Type B pancreatic cell (in vitro differentiated cells): ENCODE data around the gene STRADA. TPM values are rescaled to one million over a fixed set of nuclear protein-coding genes. Genes with fewer than 3 reads are reported as not detected.

Source experiments
- DNase-seq: peaks from one replicate; pipeline ENCODE4 v3.0.0; 2021; ENCODE audit warnings: mixed read lengths; ENCODE audit not compliant: unreplicated experiment; ENCODE audit errors: extremely low spot score
- H3K27ac Mint-ChIP-seq: 2 replicates; pipeline ENCODE4 v1.8.0; 2021; ENCODE audit warnings: mild to moderate bottlenecking, mixed read lengths
- H3K27me3 Mint-ChIP-seq: 2 replicates; pipeline ENCODE4 v1.8.0; 2021; ENCODE audit warnings: mixed read lengths
- H3K36me3 Mint-ChIP-seq: 2 replicates; pipeline ENCODE4 v1.8.0; 2021; ENCODE audit warnings: mixed read lengths
- H3K4me1 Mint-ChIP-seq: one replicate; pipeline ENCODE4 v1.8.0; 2021; ENCODE audit warnings: mixed read lengths; ENCODE audit not compliant: unreplicated experiment
- H3K4me3 Mint-ChIP-seq: 2 replicates; pipeline ENCODE4 v1.8.0; 2021; ENCODE audit warnings: mild to moderate bottlenecking, mixed read lengths
- H3K9me3 Mint-ChIP-seq: 2 replicates; pipeline ENCODE4 v1.8.0; 2021; ENCODE audit warnings: mixed read lengths
- CTCF ChIP-seq: fragments of 200-600 bp; sonication (generic); conservative IDR thresholded peaks from 2 replicates; pipeline ENCODE4 v1.5.0; 2021; ENCODE audit warnings: antibody characterized with exemption, mild to moderate bottlenecking
- total RNA-seq: library from RNA; stranded (reverse); gene quantifications from 2 replicates; pipeline ENCODE4 v1.2.1, GENCODE V29; 2021; ENCODE audit warnings: low replicate concordance

The STRADA gene
- total RNA-seq, 1 donor from 2014 or later, result 43.9 TPM

- H3K27me3 Mint-ChIP-seq, result no peaks in the 10 kb centered on the region
- no peak for DNase-seq
- TF ChIP-seq CTCF, result no peak
Measured at GRCh38 chr17:63665527-63666214, 75.9 kb downstream of the STRADA start.

GRCh38 chr17:63659850-63660249 lies 81.7 kb downstream of the STRADA start:
- Mint-ChIP-seq H3K4me1 (no peaks in the 10 kb centered on the region), H3K4me3 (no peak overlapping the region), H3K27ac (no peak overlapping the region), H3K9me3 (no peaks in the 10 kb centered on the region), H3K36me3 (peaks cover 13% of the 10 kb centered on the region), H3K27me3 (no peaks in the 10 kb centered on the region)
- no peak for TF ChIP-seq CTCF
- DNase-seq, result no peak

More at GRCh38 chr17:63665527-63666214, 75.9 kb downstream of the STRADA start:
- no peak overlapping the region for H3K4me3 Mint-ChIP-seq
- H3K27ac Mint-ChIP-seq, result no peak overlapping the region
- H3K9me3 Mint-ChIP-seq, result no peaks in the 10 kb centered on the region
- H3K4me1 Mint-ChIP-seq, result no peaks in the 10 kb centered on the region
- H3K36me3 Mint-ChIP-seq, result peaks cover 6% of the 10 kb centered on the region

- Mint-ChIP-seq H3K4me1 (no peaks in the 10 kb centered on the region), H3K27me3 (no peaks in the 10 kb centered on the region), H3K4me3 (no peak overlapping the region), H3K27ac (no peak overlapping the region), H3K36me3 (peaks cover 13% of the 10 kb centered on the region), H3K9me3 (no peaks in the 10 kb centered on the region)
- no peak for DNase-seq
- no peak for TF ChIP-seq CTCF
Measured at GRCh38 chr17:63658366-63658765, 83.2 kb downstream of the STRADA start.

GRCh38 chr17:63657786-63658185 lies 83.8 kb downstream of the STRADA start:
- no peaks in the 10 kb centered on the region for H3K9me3 Mint-ChIP-seq
- H3K27me3 Mint-ChIP-seq, result no peaks in the 10 kb centered on the region
- peaks cover 16% of the 10 kb centered on the region for H3K36me3 Mint-ChIP-seq
- H3K4me3 Mint-ChIP-seq, result no peak overlapping the region
- no peak for DNase-seq
- H3K27ac Mint-ChIP-seq, result no peak overlapping the region
- no peak for TF ChIP-seq CTCF
- no peaks in the 10 kb centered on the region for H3K4me1 Mint-ChIP-seq

GRCh38 chr17:63653050-63653449 lies 88.5 kb downstream of the STRADA start:
- Mint-ChIP-seq H3K4me1 (no peaks in the 10 kb centered on the region), H3K27me3 (no peaks in the 10 kb centered on the region), H3K4me3 (no peak overlapping the region), H3K27ac (no peak overlapping the region), H3K9me3 (no peaks in the 10 kb centered on the region), H3K36me3 (peaks cover 14% of the 10 kb centered on the region)
- no peak for TF ChIP-seq CTCF
- no peak for DNase-seq

Other genes with a start within 250 kb of the STRADA start
- gene KCNH6, start 218.4 kb downstream of the STRADA start, total RNA-seq, result 4.4 and 9.0 TPM in 2 replicates
- gene DCAF7, start 191.3 kb downstream of the STRADA start, total RNA-seq, result 94.7 and 123 TPM in 2 replicates
- 22.3 and 24.4 TPM in 2 replicates for gene TACO1, start 140.9 kb downstream of the STRADA start, total RNA-seq
- 10.5 and 26.2 TPM in 2 replicates for gene MAP3K3, start 119.4 kb downstream of the STRADA start, total RNA-seq
- gene LIMD2, start 41.7 kb downstream of the STRADA start, total RNA-seq, result 16.1 and 65.1 TPM in 2 replicates
- 71.8 and 78.2 TPM in 2 replicates for gene CCDC47, start 31.8 kb upstream of the STRADA start, total RNA-seq
- 124 and 148 TPM in 2 replicates for gene DDX42, start 32.4 kb upstream of the STRADA start, total RNA-seq
- gene PSMC5, start 85.6 kb upstream of the STRADA start, total RNA-seq, result 112 and 113 TPM in 2 replicates
- 39.4 and 45.2 TPM in 2 replicates for gene FTSJ3, start 85.9 kb upstream of the STRADA start, total RNA-seq
- 64.8 and 67.3 TPM in 2 replicates for gene SMARCD2, start 100.9 kb upstream of the STRADA start, total RNA-seq
- gene CSH2, start 131.9 kb upstream of the STRADA start, total RNA-seq, result not detected in 2 replicates
- not detected in 2 replicates for gene GH2, start 140.1 kb upstream of the STRADA start, total RNA-seq
- gene CSH1, start 154.8 kb upstream of the STRADA start, total RNA-seq, result not detected in 2 replicates
- gene CSHL1, start 169.5 kb upstream of the STRADA start, total RNA-seq, result not detected in 2 replicates
- not detected in 2 replicates for gene GH1, start 177.0 kb upstream of the STRADA start, total RNA-seq
- gene CD79B, start 190.5 kb upstream of the STRADA start, total RNA-seq, result not detected in 2 replicates
- gene SCN4A, start 231.1 kb upstream of the STRADA start, total RNA-seq, result 0.39 TPM in 1 of 2 replicates, not detected in the other